GM21529 (cell line): ENCODE results near the gene RASSF4.

Experiments used
- ATAC-seq: cut with Tn5 transposase; IDR thresholded peaks from one replicate; pipeline ENCODE4 v1.9.1; 2021; ENCODE audit not compliant: unreplicated experiment

RASSF4 gene

GRCh38 chr10:44985175-44985681, 25.6 kb downstream of the RASSF4 start:
- ATAC-seq: no peak

DNA sequence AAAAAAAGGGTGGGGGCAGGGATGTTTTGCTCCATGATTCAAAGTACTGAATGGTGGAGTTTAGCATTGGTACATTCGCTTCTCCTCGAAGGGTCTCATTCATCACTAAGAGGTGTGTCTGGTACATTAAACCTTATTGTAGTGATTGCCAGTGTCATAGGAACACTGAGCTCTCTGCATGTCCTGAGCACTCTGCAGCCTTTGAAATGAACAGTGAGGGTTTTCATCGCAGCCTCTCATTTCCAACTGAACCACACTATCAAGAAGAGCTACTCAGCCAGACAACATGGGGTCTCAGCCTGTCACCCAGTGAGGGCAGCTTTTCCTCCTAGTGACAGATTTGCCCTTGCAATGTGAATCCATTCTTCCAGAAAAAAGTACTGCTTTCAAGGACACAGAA, 26.6 kb downstream of the RASSF4 start:
- ATAC-seq: no peak

- ATAC-seq: no peak
These were observed 27.1 kb downstream of the RASSF4 start for GRCh38 chr10:44986670-44987069.

- no peak for ATAC-seq
These were observed 29.5 kb downstream of the RASSF4 start for GRCh38 chr10:44988957-44989585.

GRCh38 chr10:44989597-44990301, 30.1 kb downstream of the RASSF4 start:
- ATAC-seq: no peak

- ATAC-seq: no peak
These were observed 30.7 kb downstream of the RASSF4 start for GRCh38 chr10:44990302-44990655.

GRCh38 chr10:44990965-44991364, 31.4 kb downstream of the RASSF4 start:
- ATAC-seq: no peak

- ATAC-seq: no peak
These were observed 32.0 kb downstream of the RASSF4 start for GRCh38 chr10:44991571-44991970.

- no peak for ATAC-seq
These were observed 32.6 kb downstream of the RASSF4 start for GRCh38 chr10:44992070-44992731.

DNA sequence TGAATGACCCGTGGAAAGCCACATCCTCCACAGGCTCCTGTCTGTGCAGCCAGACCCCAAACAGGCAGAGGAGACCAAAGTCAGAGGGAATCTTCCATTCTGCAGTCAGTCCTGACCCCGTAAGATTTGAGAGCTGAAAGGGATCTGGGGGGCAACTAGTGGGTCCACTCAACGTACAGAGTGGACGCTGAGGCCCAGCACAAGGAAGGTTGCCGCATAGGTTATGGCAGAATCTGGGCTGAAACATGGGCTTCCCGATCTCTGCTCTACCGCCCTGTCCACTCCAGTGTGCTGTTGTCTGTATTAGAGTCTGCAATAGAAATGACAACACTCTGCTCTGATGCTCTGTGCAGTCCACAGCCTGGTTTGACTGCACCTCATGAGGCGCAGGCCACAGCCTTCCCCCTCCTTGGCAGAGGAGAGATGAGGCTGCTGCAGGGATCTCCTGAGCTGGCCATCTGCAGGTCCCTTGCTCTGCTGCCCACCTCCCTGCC, 33.2 kb downstream of the RASSF4 start:
- no peak for ATAC-seq

DNA sequence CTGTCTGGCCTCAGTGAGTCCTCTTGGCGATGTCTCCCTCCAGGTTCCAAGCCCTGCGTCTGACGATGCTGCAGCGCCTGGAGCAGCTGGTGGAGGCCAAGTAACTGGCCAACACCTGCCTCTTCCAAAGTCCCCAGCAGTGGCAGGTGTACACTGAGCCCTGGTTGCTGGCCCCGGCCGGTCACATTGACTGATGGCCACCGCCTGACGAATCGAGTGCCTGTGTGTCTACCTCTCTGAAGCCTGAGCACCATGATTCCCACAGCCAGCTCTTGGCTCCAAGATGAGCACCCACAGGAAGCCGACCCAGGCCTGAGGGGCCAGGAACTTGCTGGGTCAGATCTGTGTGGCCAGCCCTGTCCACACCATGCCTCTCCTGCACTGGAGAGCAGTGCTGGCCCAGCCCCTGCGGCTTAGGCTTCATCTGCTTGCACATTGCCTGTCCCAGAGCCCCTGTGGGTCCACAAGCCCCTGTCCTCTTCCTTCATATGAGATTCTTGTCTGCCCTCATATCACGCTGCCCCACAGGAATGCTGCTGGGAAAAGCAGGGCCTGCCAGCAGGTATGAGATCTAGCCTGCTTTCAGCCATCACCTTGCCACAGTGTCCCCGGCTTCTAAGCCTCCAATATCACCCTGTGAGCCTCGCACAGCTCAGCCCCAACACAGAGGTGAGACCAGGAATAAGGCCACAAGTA, 33.8 kb downstream of the RASSF4 start:
- no peak for ATAC-seq

- no peak for ATAC-seq
These were observed 34.5 kb downstream of the RASSF4 start for GRCh38 chr10:44993922-44994751.

- ATAC-seq: no peak
These were observed 35.3 kb downstream of the RASSF4 start for GRCh38 chr10:44994752-44995530.

GRCh38 chr10:44995581-44995913, 35.9 kb downstream of the RASSF4 start:
- no peak for ATAC-seq

- ATAC-seq: no peak
These were observed 36.5 kb downstream of the RASSF4 start for GRCh38 chr10:44995914-44996669.

DNA sequence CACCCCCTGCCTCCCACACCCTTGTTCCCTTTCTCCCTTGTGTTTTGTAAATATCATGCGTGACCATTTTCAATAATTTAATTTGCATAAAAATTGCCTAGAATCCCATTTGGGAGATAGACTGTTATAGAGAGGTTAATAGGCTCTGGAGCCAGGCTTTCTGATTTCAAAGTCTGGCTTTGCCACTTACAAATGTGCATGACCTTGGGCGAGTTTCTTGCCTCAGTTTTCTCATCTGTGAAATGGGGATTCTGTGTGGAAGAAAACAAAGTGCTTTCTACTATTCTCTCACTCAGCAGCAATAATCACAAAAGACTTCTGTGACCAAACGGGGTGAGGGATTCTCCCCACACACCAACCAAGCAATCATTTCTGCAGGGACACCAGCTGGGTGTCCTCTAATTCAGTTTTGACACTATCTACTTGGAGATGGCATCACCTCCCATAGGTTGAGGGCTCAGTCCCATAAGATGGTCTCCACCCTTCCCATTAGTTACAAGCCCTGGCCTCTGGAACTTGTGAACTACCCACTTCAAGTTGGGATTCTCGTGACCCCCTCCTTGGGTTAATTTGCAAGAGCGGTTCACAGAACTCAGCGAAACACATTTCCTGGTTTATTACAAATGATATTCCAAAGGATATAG, 37.6 kb downstream of the RASSF4 start:
- ATAC-seq: no peak

GRCh38 chr10:44998146-44998631, 38.6 kb downstream of the RASSF4 start:
- ATAC-seq: no peak

DNA sequence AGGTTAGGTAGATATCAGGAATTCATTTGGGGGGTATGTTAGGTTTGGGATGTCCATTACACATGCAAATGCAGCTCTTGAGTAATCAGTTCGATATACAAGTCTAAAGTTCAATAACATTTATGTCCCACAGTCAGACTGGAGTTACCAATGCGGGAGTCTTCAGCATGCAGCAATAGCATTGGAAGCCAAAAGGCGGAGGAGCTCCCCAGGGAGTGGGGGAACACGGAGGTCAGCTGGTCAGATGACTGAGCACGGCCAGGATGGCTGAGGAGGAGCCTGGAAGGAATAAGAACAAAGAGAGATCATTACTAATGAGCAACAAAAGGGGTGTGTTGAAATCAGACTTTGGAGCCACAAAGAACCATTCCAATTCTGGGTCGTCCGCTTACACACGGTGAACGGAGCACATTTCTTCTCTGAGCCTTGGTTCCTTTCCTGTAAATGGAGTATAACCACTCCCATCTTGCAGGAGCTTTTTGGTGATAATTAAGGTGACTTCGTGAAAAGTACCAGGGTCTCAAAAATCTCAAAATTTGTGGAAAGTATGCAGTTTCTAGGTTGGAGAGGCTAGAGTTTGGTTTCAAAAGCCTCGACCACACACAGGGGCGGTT, 40.6 kb downstream of the RASSF4 start:
- no peak for ATAC-seq
